ENCODE measurements around the gene RELN.

DNA sequence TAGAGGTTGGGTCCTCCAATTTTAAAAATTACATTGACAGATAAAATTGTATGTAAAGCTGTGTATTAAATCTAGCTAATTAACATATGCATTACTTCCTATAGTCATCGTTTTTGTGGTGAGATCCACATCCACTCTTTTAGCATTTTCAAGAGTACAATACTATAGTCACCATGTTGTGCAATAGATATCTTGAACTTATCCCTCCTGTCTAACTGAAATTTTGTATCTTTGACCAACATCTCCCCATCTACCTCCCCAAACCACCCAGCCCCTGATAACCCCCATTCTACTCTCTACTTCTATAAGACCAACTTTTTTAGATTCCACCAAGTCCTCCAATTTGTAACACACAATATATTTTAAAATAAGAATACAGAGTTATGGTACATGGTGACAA, 208.0 kb downstream of the RELN start:
- no peak for TF ChIP-seq CTCF (IDR thresholded peaks at IDR 0.05)
- no peak for TF ChIP-seq POLR2A (IDR thresholded peaks at IDR 0.05)
